Keratinocyte (primary cell): Measurements from ENCODE around the gene RNU2-63P.

Experiments used
- EZH2 ChIP-seq: IDR thresholded peaks from one replicate; pipeline ENCODE4 v1.6.1; 2012; ENCODE audit warnings: inconsistent platforms, mild to moderate bottlenecking, low read length, moderate library complexity
- TF ChIP-seq, protein P1 (sequence below), 3 experiments: IDR thresholded peaks in 1 of 3; conservative IDR thresholded peaks in 1 of 3; optimal IDR thresholded peaks in 1 of 3; 2 replicates in 2 of 3; 3 replicates in 1 of 3; pipeline versions ENCODE3 to v1.5.1; 2011; ENCODE audit warnings: low read length in 3 of 3, mild to moderate bottlenecking in 3 of 3, moderate library complexity in 2 of 3, control low read depth in 1 of 3, inconsistent platforms in 1 of 3; ENCODE audit not compliant: insufficient read depth in 2 of 3; ENCODE audit errors: extremely low read depth in 1 of 3

DNA sequence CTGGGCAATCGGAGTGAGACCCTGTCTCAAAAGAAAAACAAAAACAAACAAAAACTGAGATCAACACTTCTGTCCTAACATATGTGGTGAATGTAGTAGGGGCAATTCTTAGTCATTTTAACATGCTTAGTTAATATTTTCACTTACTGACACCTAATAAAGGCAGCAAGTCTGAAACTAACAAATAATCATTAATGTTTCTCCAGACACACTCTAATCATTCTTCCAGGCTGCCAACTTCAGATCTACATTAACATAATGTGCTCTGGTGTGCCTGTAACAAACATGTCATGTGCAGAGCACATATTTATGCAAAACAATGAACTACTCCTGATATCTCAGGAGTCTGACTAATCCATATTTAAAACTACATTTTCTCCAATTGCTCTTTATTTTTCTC, 33.3 kb upstream of the RNU2-63P start:
- TF ChIP-seq, protein P1, sequence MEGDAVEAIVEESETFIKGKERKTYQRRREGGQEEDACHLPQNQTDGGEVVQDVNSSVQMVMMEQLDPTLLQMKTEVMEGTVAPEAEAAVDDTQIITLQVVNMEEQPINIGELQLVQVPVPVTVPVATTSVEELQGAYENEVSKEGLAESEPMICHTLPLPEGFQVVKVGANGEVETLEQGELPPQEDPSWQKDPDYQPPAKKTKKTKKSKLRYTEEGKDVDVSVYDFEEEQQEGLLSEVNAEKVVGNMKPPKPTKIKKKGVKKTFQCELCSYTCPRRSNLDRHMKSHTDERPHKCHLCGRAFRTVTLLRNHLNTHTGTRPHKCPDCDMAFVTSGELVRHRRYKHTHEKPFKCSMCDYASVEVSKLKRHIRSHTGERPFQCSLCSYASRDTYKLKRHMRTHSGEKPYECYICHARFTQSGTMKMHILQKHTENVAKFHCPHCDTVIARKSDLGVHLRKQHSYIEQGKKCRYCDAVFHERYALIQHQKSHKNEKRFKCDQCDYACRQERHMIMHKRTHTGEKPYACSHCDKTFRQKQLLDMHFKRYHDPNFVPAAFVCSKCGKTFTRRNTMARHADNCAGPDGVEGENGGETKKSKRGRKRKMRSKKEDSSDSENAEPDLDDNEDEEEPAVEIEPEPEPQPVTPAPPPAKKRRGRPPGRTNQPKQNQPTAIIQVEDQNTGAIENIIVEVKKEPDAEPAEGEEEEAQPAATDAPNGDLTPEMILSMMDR (optimal IDR thresholded peaks at IDR 0.05 in 1 of 3, IDR thresholded peaks at IDR 0.05 in 1 of 3, conservative IDR thresholded peaks at IDR 0.05 in 1 of 3; ENCODE audit: extremely low read depth in 1 of 3, insufficient read depth in 2 of 3, low read length in 3 of 3): no peak
- TF ChIP-seq EZH2: no peak
